Psoas muscle (tissue), 8 donors: ENCODE results near the gene FSD1L. TPM values are rescaled to one million over a fixed set of nuclear protein-coding genes. Genes with fewer than 3 reads are reported as not detected.

Source experiments
- ATAC-seq, 4 donors: fragments of 200-7000 bp; cut with Tn5 transposase; one replicate each; pipeline ENCODE4 v1.9.1; 2020; ENCODE audit warnings: moderate library complexity in 3 of 4, mild to moderate bottlenecking in 2 of 4
- DNase-seq, 2 donors: peaks; one replicate each; pipeline ENCODE4 v3.0.0-alpha.2; 2020
- H3K27ac ChIP-seq: fragments of 200-600 bp; one replicate; pipeline ENCODE4 v1.8.0; 2022
- H3K27me3 ChIP-seq, 3 donors: fragments of 200-600 bp in 1 of 3; one replicate each; pipeline versions ENCODE4 v1.6.1 to v1.8.0; 2013 to 2022; ENCODE audit warnings: low read length in 2 of 3, mild to moderate bottlenecking in 2 of 3, moderate library complexity in 1 of 3; ENCODE audit not compliant: insufficient read depth in 3 of 3
- H3K36me3 ChIP-seq, 2 donors: fragments of 200-600 bp in 1 of 2; one replicate each; pipeline versions ENCODE4 v1.6.1 to v1.8.0; 2013 to 2022; ENCODE audit warnings: low read depth in 1 of 2, mild to moderate bottlenecking in 1 of 2, moderate library complexity in 1 of 2; ENCODE audit not compliant: insufficient read depth in 1 of 2
- H3K4me1 ChIP-seq: fragments of 200-600 bp; one replicate; pipeline ENCODE4 v1.8.0; 2022
- H3K4me3 ChIP-seq: fragments of 200-600 bp; one replicate; pipeline ENCODE4 v1.8.0; 2022; ENCODE audit warnings: mild to moderate bottlenecking
- H3K9me3 ChIP-seq: fragments of 200-600 bp; one replicate; pipeline ENCODE4 v1.8.0; 2022
- CTCF ChIP-seq: fragments of 200-600 bp; IDR thresholded peaks from one replicate; pipeline ENCODE4 v1.8.0; 2022; ENCODE audit warnings: antibody characterized with exemption
- WGBS, 3 donors: extraction: QIAGEN DNeasy Blood & Tissue Kit; methylation state at CpG; one replicate each; pipeline versions ENCODE4 v1.1.6 to v1.1.7; 2013; 5-methylcytosine and 5-hydroxymethylcytosine counted together
- intact Hi-C, 2 donors: fragments of 100-400 bp; cut with DNase I; formaldehyde crosslinking; loops; one replicate each; pipeline versions ENCODE4 v1.11.0 to v1.14.2; 2022
- polyA plus RNA-seq, 3 donors: library from polyadenylated mRNA; stranded (reverse); fragments of 200-250 nt; gene quantifications; one replicate each; pipeline ENCODE4 v1.2.3, GENCODE V29; 2013
- total RNA-seq, 4 donors: library from RNA; stranded (reverse); fragmentation: NEBNext Ultra II Directional in 2 of 4; extraction: Animal tissue kit (Norgen Biotek cat#: 25700) in 2 of 4; gene quantifications; one replicate each; pipeline versions ENCODE4 v1.2.1 to v1.2.4, GENCODE V29; 2021 to 2023
- donor health status: healthy with polysubstance abuse.
- donor health status: DM: no; HTN: no; CAD: no; lungs with moderate emphysema.
- donor health status: Bipolar disorder and iron deficiency.
- donor health status: healthy.
- donor health status: DM: yes; HTN: yes; CAD: no.
- donor health status: DM: no; HTN: no; CAD: no.
- donor health status: DM: no; HTN: no; CAD: no.
- donor health status: DM: yes; HTN: yes; CAD: no.

The FSD1L gene
- total and polyA plus RNA-seq, 7 donors = 5.0 to 28.6 (median 17.0) TPM

GRCh38 chr9:105437704-105438103 is 10.1 kb upstream of the FSD1L start:
- Histone ChIP-seq H3K9me3 (no peaks in the 10 kb centered on the region), H3K4me3 (no peak overlapping the region), H3K4me1 (peaks cover 51% of the 10 kb centered on the region), H3K36me3 (no peaks in the 10 kb centered on the region), H3K27me3 (no peaks in the 10 kb centered on the region), H3K27ac (peak overlapping the region; percentile 96)
- TF ChIP-seq CTCF = no peak
- 76 to 90% (median 86%) methylated on average over 1 of the region's 1 CpG for WGBS, 3 donors
- ATAC-seq (no peak), DNase-seq (no peak)
- intact Hi-C loops = loop anchor here in 1 of 2 donors (2.0 kb wide), 1 partner anchor 21 kb away; no protein-coding TSS in a partner anchor

GRCh38 chr9:105438141-105438806 is 9.6 kb upstream of the FSD1L start:
- H3K9me3 ChIP-seq = no peaks in the 10 kb centered on the region
- WGBS, 3 donors = 25 to 27% (median 26%) methylated on average over 8 of the region's 8 CpGs
- ATAC-seq (peak in 3 of 4 donors; percentile 41 to 69 (median 68)), DNase-seq (no peak)
- H3K27ac ChIP-seq = peak overlapping the region; percentile 96
- no peak for TF ChIP-seq CTCF
- H3K4me3 ChIP-seq = peak overlapping the region; percentile 43
- no peaks in the 10 kb centered on the region for H3K27me3 ChIP-seq
- H3K4me1 ChIP-seq = peaks cover 53% of the 10 kb centered on the region
- H3K36me3 ChIP-seq = no peaks in the 10 kb centered on the region
- intact Hi-C loops = no loop called here

- DNase-seq (no peak), ATAC-seq (peak; percentile 78 to 84 (median 82))
- Histone ChIP-seq H3K4me1 (peaks cover 65% of the 10 kb centered on the region), H3K9me3 (no peaks in the 10 kb centered on the region), H3K4me3 (no peak overlapping the region), H3K27ac (peak overlapping the region; percentile 89), H3K27me3 (no peaks in the 10 kb centered on the region), H3K36me3 (no peaks in the 10 kb centered on the region)
- TF ChIP-seq CTCF = no peak
- intact Hi-C loops = no loop called here
Observed at GRCh38 chr9:105439428-105439827, 8.4 kb upstream of the FSD1L start.

- WGBS, 3 donors = 28 to 51% (median 28%) methylated on average over 2 of the region's 2 CpGs
- Histone ChIP-seq H3K9me3 (no peaks in the 10 kb centered on the region), H3K36me3 (no peaks in the 10 kb centered on the region), H3K27me3 (no peaks in the 10 kb centered on the region), H3K4me1 (peaks cover 79% of the 10 kb centered on the region), H3K27ac (peak overlapping the region; percentile 89), H3K4me3 (no peak overlapping the region)
- no peak for TF ChIP-seq CTCF
- DNase-seq (peak; percentile 62 to 63), ATAC-seq (peak in 2 of 4 donors; percentile 18 to 23)
- intact Hi-C loops = loop anchor here in 1 of 2 donors (10.0 kb wide), 1 partner anchor 253 kb away; the partner anchor contains the start of gene TMEM38B
Observed at GRCh38 chr9:105441616-105442160, 6.1 kb upstream of the FSD1L start.
